GM12878 (cell line): Measurements from ENCODE around the gene PTPN13. TPM values are rescaled to one million over a fixed set of nuclear protein-coding genes. Genes with fewer than 3 reads are reported as not detected.
A peak's percentile ranks its signal among the peaks of the same experiment; 100 is the strongest.

Experiments used
- ATAC-seq: fragments of 200-7000 bp; cut with Tn5 transposase; 3 replicates; pipeline ENCODE4 v1.9.1; 2020; ENCODE audit warnings: mild to moderate bottlenecking, moderate library complexity
- BruUV-seq: library from RNA; stranded (reverse); fragments of 400-500 nt; replicated peaks from 2 replicates; lab custom pipeline; 2021; lab: Mats Ljungman, UMichigan
- CTCF ChIA-PET: fragments of 300-600 bp; sonication (Branson Sonifier 250); formaldehyde crosslinking; extraction: SDS; loops from one replicate; lab custom pipeline; 2021; ENCODE audit warnings: inconsistent platforms; lab: Yijun Ruan, JAX
- POLR2A ChIA-PET: fragments of 350-600 bp; formaldehyde crosslinking; extraction: SDS; loops from one replicate; lab custom pipeline; 2021; ENCODE audit warnings: inconsistent platforms; lab: Charles Lee
- RAD21 ChIA-PET: fragments of 300-600 bp; sonication (Branson Sonifier 250); formaldehyde crosslinking; loops from one replicate; lab custom pipeline; 2023; ENCODE audit warnings: antibody characterized with exemption; ENCODE audit not compliant: unreplicated experiment; lab: Charles Lee
- SMC1A ChIA-PET: fragments of 300-600 bp; sonication (Branson Sonifier 250); formaldehyde crosslinking; loops from one replicate; lab custom pipeline; 2023; ENCODE audit not compliant: unreplicated experiment, uncharacterized antibody; lab: Charles Lee
- DNase-seq: peaks from one replicate; pipeline ENCODE4 v3.0.0-alpha.2; 2011; ENCODE audit warnings: low read depth, low spot score
- FAIRE-seq: peaks from 3 replicates; lab custom pipeline; 2011; peaks lifted over from hg19 to GRCh38; lab: Jason Lieb, UNC
- H2AFZ ChIP-seq: 2 replicates; pipeline ENCODE4 v1.6.0; 2011; ENCODE audit warnings: low read depth, low read length, control low read depth; ENCODE audit not compliant: control insufficient read depth
- H3K27ac ChIP-seq: 2 replicates; pipeline ENCODE4 v1.5.1; 2011; ENCODE audit warnings: control low read depth; ENCODE audit not compliant: control insufficient read depth, insufficient read depth
- H3K27me3 ChIP-seq, 2 experiments: replicated peaks in 1 of 2; 2 replicates each; pipeline versions ENCODE4 v1.6.0 to v1.6.1; 2011; ENCODE audit warnings: low read length in 1 of 2; ENCODE audit not compliant: control insufficient read depth in 2 of 2, insufficient read depth in 2 of 2
- H3K36me3 ChIP-seq, 2 experiments: 2 replicates each; pipeline ENCODE4 v1.5.1; 2011; ENCODE audit warnings: low read length in 1 of 2; ENCODE audit not compliant: control insufficient read depth in 2 of 2, insufficient read depth in 2 of 2
- H3K4me1 ChIP-seq: 2 replicates; pipeline ENCODE4 v1.6.1; 2011; ENCODE audit warnings: mild to moderate bottlenecking, low read length, moderate library complexity, mixed read lengths; ENCODE audit not compliant: control insufficient read depth, insufficient read depth
- H3K4me2 ChIP-seq: 2 replicates; pipeline ENCODE4 v1.6.0; 2011; ENCODE audit warnings: control low read depth; ENCODE audit not compliant: control insufficient read depth, insufficient read depth
- H3K4me3 ChIP-seq: fragments of 200-600 bp; sonication (generic); 2 replicates; pipeline ENCODE4 v1.5.1; 2016
- H3K79me2 ChIP-seq: 2 replicates; pipeline ENCODE4 v1.6.0; 2011; ENCODE audit warnings: low read length; ENCODE audit not compliant: control insufficient read depth, insufficient read depth
- H3K9ac ChIP-seq: 2 replicates; pipeline ENCODE4 v1.8.0; 2011; ENCODE audit warnings: low read length, control low read depth, mixed read lengths; ENCODE audit not compliant: control insufficient read depth, insufficient read depth
- H3K9me3 ChIP-seq: replicated peaks from 3 replicates; pipeline ENCODE4 v1.5.1; 2011; ENCODE audit warnings: mild to moderate bottlenecking, low read length; ENCODE audit not compliant: control insufficient read depth, insufficient read depth
- H4K20me1 ChIP-seq: 2 replicates; pipeline ENCODE4 v1.6.0; 2011; ENCODE audit not compliant: control insufficient read depth, insufficient read depth
- BCL3 ChIP-seq: IDR thresholded peaks from 2 replicates; pipeline ENCODE4 v1.6.1; 2011; ENCODE audit warnings: borderline replicate concordance, low read depth, mild to moderate bottlenecking, moderate library complexity, low read length; ENCODE audit not compliant: insufficient read depth, poor library complexity, severe bottlenecking
- DPF2 ChIP-seq: fragments of 450-650 bp; IDR thresholded peaks from 2 replicates; pipeline ENCODE4 v1.6.1; 2017; ENCODE audit warnings: mild to moderate bottlenecking
- PAX8 ChIP-seq: fragments of 450-650 bp; IDR thresholded peaks from 2 replicates; pipeline ENCODE4 v1.6.1; 2017; ENCODE audit warnings: mild to moderate bottlenecking, moderate library complexity
- SPI1 ChIP-seq: IDR thresholded peaks from 2 replicates; pipeline ENCODE4 v1.6.1; 2011; ENCODE audit warnings: low read depth, mild to moderate bottlenecking, low read length, moderate library complexity, borderline replicate concordance; ENCODE audit not compliant: insufficient read depth
- TARDBP ChIP-seq: IDR thresholded peaks from 2 replicates; pipeline ENCODE4 v1.6.1; 2016; ENCODE audit warnings: borderline replicate concordance
- ZNF24 ChIP-seq: fragments of 450-650 bp; IDR thresholded peaks from 2 replicates; pipeline ENCODE4 v1.6.1; 2017; ENCODE audit warnings: antibody characterized with exemption, mild to moderate bottlenecking
- WGBS: methylation state at CpG from one replicate; pipeline ENCODE4 v1.1.6; 2016; ENCODE audit warnings: low lambda C conversion rate; ENCODE audit not compliant: insufficient replicate concordance, insufficient coverage; ENCODE audit errors: missing lambda C conversion rate; 5-methylcytosine and 5-hydroxymethylcytosine counted together
- in situ Hi-C: fragments of 300-500 bp; cut with MboI; formaldehyde crosslinking; loops from 9 replicates; pipeline ENCODE4 v1.14.3; 2018; ENCODE audit warnings: mixed read lengths
- intact Hi-C: fragments of 100-400 bp; cut with micrococcal nuclease; formaldehyde crosslinking; loops from one replicate; pipeline ENCODE4 v1.14.2; 2022; ENCODE audit not compliant: unreplicated experiment
- polyA plus RNA-seq, 11 experiments: library from polyadenylated mRNA; depleted of rRNA in 4 of 11; unstranded in 6 of 11; stranded (reverse) in 5 of 11; fragments of >200 nt; fragmentation: Nextera tagmentation in 4 of 11; fragmentation: Illumina TruSeq in 1 of 11; extraction: Ambion mirVana in 4 of 11; extraction: Trizol in 1 of 11; gene quantifications; 1 replicate in 1 of 11; 2 replicates in 10 of 11; pipeline versions ENCODE4 v1.2.1 to v1.2.3, GENCODE V29; 2011 to 2016; ENCODE audit warnings: inconsistent platforms in 2 of 11, missing spikeins in 2 of 11, low read depth in 1 of 11
- total RNA-seq, 4 experiments: library from RNA; depleted of rRNA in 3 of 4; stranded (reverse); fragments of >200 nt in 3 of 4; fragmentation: Illumina TruSeq in 1 of 4; extraction: Trizol in 1 of 4; gene quantifications; 2 replicates each; pipeline versions ENCODE4 v1.2.1 to v1.2.3, GENCODE V29; 2013 to 2021

Gene PTPN13
- total and polyA plus RNA-seq, 10 of the 15 experiments (the other 5 are each of a cell fraction or from before 2014, with no cell fraction given), result 8.5 to 69.4 (median 33.9) TPM

DNA sequence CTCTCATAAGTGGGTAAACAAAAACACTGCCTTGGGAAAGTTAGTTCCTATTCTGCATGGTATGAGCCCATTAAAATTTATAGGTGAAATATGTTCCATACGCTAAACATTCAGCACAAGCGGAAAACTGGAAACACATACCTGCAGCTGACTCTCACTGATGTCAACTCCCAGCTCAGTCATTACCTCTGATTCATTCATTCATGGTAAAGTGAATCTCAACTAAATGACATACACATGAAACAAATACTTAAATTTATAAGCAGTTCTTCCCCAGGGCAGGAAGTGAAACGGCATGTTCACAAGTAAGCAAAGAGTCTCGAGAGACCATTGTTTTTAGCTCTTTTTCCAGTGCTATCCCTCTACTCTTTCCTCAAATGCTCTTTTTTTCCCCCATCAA, 253.5 kb downstream of the PTPN13 start:
- no peaks in the 10 kb centered on the region for H3K79me2 ChIP-seq
- DNase-seq, result no peak
- FAIRE-seq, result no peak
- no TSS peak for BruUV-seq
- WGBS, result 41% methylated on average over 4 of the region's 4 CpGs
- no peak overlapping the region for H2AFZ ChIP-seq
- no peaks in the 10 kb centered on the region for H4K20me1 ChIP-seq
- ChIA-PET CTCF (interaction anchor here (0.7 to 1.1 kb wide), 4 partner anchors 84 to 353 kb away, joined by 3 to 4 read pairs (median 3); no protein-coding TSS in a partner anchor), RAD21 (interaction anchor here (1.8 kb wide), 1 partner anchor 75 kb away, joined by 5 read pairs; no protein-coding TSS in a partner anchor), SMC1A (interaction anchor here (1.2 to 1.5 kb wide), 3 partner anchors 11 to 351 kb away, joined by 3 to 6 read pairs (median 4); no protein-coding TSS in a partner anchor), POLR2A (no interaction called here)
- H3K36me3 ChIP-seq, result no peaks in the 10 kb centered on the region
- no peaks in the 10 kb centered on the region for H3K27me3 ChIP-seq
- H3K9me3 ChIP-seq, result no peaks in the 10 kb centered on the region
- intact Hi-C loops (no loop called here), in situ Hi-C loops (no loop called here)
- no peaks in the 10 kb centered on the region for H3K4me1 ChIP-seq
- TF ChIP-seq TARDBP, result no peak
- TF ChIP-seq SPI1, result peak; percentile 11; the same call in 1 of the 2 replicates
- no peak for TF ChIP-seq BCL3
- no peak for TF ChIP-seq PAX8
- peak; percentile 87 for TF ChIP-seq ZNF24
- H3K9ac ChIP-seq, result no peak overlapping the region
- ATAC-seq, result no peak
- H3K4me3 ChIP-seq, result no peak overlapping the region
- H3K27ac ChIP-seq, result no peak overlapping the region
- no peak overlapping the region for H3K4me2 ChIP-seq

DNA sequence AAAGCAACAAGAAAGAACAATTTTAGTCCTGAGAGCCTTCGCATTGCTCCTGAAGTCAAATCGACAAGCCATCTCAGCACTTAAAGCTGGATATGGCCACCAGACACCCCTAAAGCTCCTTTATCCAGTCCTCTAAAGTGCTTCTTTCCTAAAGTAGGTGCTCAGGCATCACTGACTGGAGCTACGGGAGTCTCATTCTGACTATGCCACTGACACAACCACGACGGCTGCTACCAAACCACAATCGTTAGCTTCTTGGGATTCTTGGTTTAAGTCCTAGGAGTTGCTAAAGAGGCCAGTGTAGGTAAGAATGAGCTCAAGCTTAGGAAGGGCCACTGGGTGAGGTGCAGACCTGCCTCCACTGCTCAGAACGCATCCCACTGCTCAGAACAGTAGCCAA, 254.0 kb downstream of the PTPN13 start:
- H3K79me2 ChIP-seq, result no peaks in the 10 kb centered on the region
- no peaks in the 10 kb centered on the region for H3K9me3 ChIP-seq
- no peak for ATAC-seq
- H3K27me3 ChIP-seq, result no peaks in the 10 kb centered on the region
- H3K36me3 ChIP-seq, result no peaks in the 10 kb centered on the region
- no peak overlapping the region for H3K9ac ChIP-seq
- no peak overlapping the region for H3K4me3 ChIP-seq
- in situ Hi-C loops (no loop called here), intact Hi-C loops (no loop called here)
- no peak for DNase-seq
- WGBS, result 24% methylated on average over 7 of the region's 7 CpGs
- no peaks in the 10 kb centered on the region for H4K20me1 ChIP-seq
- ChIA-PET POLR2A (no interaction called here), CTCF (interaction anchor here (0.7 to 1.7 kb wide), 4 partner anchors 85 to 349 kb away, joined by 3 to 6 read pairs (median 3); no protein-coding TSS in a partner anchor), RAD21 (interaction anchor here (1.8 kb wide), 1 partner anchor 75 kb away, joined by 5 read pairs; no protein-coding TSS in a partner anchor), SMC1A (interaction anchor here (1.2 to 1.5 kb wide), 3 partner anchors 11 to 352 kb away, joined by 3 to 6 read pairs (median 4); no protein-coding TSS in a partner anchor)
- no peak for FAIRE-seq
- no peak overlapping the region for H2AFZ ChIP-seq
- no peak for TF ChIP-seq DPF2
- no TSS peak for BruUV-seq
- no peak overlapping the region for H3K4me2 ChIP-seq
- H3K4me1 ChIP-seq, result no peaks in the 10 kb centered on the region
- H3K27ac ChIP-seq, result no peak overlapping the region
